ENCODE data around the gene DCXR. TPM values are rescaled to one million over a fixed set of nuclear protein-coding genes. Genes with fewer than 3 reads are reported as not detected.
A peak's percentile ranks its signal among the peaks of the same experiment; 100 is the strongest.

DCXR gene
- total RNA-seq, 2 experiments from 2014 or later, result 103 to 119 TPM

DNA sequence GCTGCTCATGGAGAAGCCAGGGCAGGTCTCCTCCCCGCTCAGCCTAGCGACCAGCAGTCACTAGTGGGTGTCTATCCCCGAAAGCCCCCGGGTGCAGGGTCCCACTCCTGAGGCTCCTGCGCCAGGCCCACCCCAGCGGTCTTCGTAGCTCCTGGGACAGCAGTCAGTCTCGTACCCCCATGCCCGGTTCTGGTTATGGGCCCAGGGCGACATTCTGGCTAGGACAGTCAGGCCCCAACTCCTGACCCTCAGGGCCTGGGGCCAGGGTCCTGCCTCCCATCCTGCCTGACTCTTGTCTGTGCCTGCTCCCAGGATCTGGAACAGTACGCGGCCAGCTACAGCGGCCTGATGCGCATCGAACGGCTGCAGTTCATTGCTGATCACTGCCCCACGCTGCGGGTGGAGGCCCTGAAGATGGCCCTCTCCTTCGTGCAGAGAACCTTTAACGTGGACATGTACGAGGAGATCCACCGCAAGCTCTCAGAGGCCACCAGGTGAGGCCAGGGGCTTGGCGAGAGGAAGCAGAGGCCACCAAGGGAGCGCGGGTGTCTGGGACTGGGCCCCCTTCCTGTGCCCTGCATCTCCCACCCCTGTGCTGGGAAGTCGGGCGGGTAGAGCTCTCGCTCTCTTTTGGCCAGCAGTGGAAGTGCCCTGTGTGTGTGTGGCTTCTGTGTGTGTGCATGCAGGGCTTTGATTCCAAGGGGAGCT lies 16.2 kb upstream of the DCXR start:
- H3K9me3 Mint-ChIP-seq, result no peaks in the 10 kb centered on the region
- Histone ChIP-seq H3K4me3 (ENCODE audit: low read length) (no peak overlapping the region), H3K9me3 (ENCODE audit: control insufficient read depth in 1 of 2, insufficient read depth in 1 of 2, low read length in 2 of 2) (no peaks in the 10 kb centered on the region), H3K36me3 (ENCODE audit: insufficient read depth, low read length) (peaks cover 48% of the 10 kb centered on the region), H3K4me1 (ENCODE audit: insufficient read depth, low read length) (peaks cover 41% of the 10 kb centered on the region), H3K27ac (ENCODE audit: low read depth in 1 of 2, low read length in 2 of 2) (no peak overlapping the region), H3K27me3 (ENCODE audit: control insufficient read depth in 1 of 2, insufficient read depth in 2 of 2, low read length in 2 of 2) (no peaks in the 10 kb centered on the region)
- ChIA-PET POLR2A (interaction anchor here (1.0 to 4.1 kb wide), 2 partner anchors 11 to 67 kb away, joined by 3 to 16 read pairs; partner anchors contain the start of gene DUS1L), CTCF (no interaction called here)
- no peaks in the 10 kb centered on the region for H3K27me3 Mint-ChIP-seq
- no peak for TF ChIP-seq CTCF (IDR thresholded peaks at IDR 0.05)
- H3K27ac Mint-ChIP-seq, result peak overlapping the region; percentile 39
- ATAC-seq (ENCODE audit: poor library complexity) (no peak), DNase-seq (peak in 1 of 14 experiments; percentile 2)
- intact Hi-C loops (cut with DNase I, micrococcal nuclease), result loop anchor here in 1 of 2 experiments (5.0 kb wide), 1 partner anchor 44 kb away; the partner anchor contains the start of gene FASN
- H3K36me3 Mint-ChIP-seq (ENCODE audit: low read depth), result peaks cover 17% of the 10 kb centered on the region
- H3K4me1 Mint-ChIP-seq (ENCODE audit: low read depth), result peaks cover 8% of the 10 kb centered on the region
- peak overlapping the region; percentile 80 for H3K4me3 Mint-ChIP-seq

- intact Hi-C loops (cut with DNase I, micrococcal nuclease), result loop anchor here in 1 of 2 experiments (5.0 kb wide), 1 partner anchor 44 kb away; the partner anchor contains the start of gene FASN
- ATAC-seq (ENCODE audit: poor library complexity) (no peak), DNase-seq (no peak)
- no peak for TF ChIP-seq CTCF (IDR thresholded peaks at IDR 0.05)
- peaks cover 15% of the 10 kb centered on the region for H3K36me3 Mint-ChIP-seq (ENCODE audit: low read depth)
- no peaks in the 10 kb centered on the region for H3K9me3 ChIP-seq (ENCODE audit: control insufficient read depth in 1 of 2, insufficient read depth in 1 of 2, low read length in 2 of 2)
- H3K4me1 ChIP-seq (ENCODE audit: insufficient read depth, low read length), result peaks cover 41% of the 10 kb centered on the region
- peaks cover 43% of the 10 kb centered on the region for H3K36me3 ChIP-seq (ENCODE audit: insufficient read depth, low read length)
- no peaks in the 10 kb centered on the region for H3K27me3 Mint-ChIP-seq
- no peaks in the 10 kb centered on the region for H3K9me3 Mint-ChIP-seq
- H3K27me3 ChIP-seq (ENCODE audit: control insufficient read depth in 1 of 2, insufficient read depth in 2 of 2, low read length in 2 of 2), result no peaks in the 10 kb centered on the region
- H3K27ac ChIP-seq (ENCODE audit: low read depth in 1 of 2, low read length in 2 of 2), result no peak overlapping the region
- H3K4me3 Mint-ChIP-seq, result peak overlapping the region; percentile 80
- H3K4me1 Mint-ChIP-seq (ENCODE audit: low read depth), result peaks cover 8% of the 10 kb centered on the region
- peak overlapping the region; percentile 39 for H3K27ac Mint-ChIP-seq
- POLR2A ChIA-PET, result interaction anchor here (1.0 to 4.1 kb wide), 2 partner anchors 11 to 68 kb away, joined by 3 to 16 read pairs; partner anchors contain the start of gene DUS1L
- CTCF ChIA-PET, result no interaction called here
- no peak overlapping the region for H3K4me3 ChIP-seq (ENCODE audit: low read length)
These were observed 15.6 kb upstream of the DCXR start for GRCh38 chr17:82053130-82053529.

DNA sequence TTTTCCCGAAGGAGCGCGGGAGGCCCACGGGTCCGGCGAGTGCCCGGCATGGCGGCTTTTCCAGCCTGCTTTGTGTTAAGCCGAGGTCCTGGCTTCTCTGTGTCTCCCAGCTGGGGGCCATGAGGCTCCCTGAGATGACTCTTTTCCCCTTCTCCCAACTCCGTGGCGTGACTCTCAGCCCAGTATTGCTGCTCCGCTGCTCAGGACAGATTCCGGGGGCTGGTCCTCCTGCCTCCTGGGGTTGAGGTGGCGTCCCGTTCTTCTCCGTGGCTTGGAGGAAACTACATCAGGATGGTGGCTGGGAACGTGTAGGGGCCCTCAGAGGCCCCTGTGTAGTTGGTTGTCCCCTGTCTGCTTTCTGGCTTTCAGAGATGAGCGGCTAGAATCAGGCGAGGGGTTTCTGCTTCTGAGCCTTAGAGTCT lies 15.2 kb upstream of the DCXR start:
- no peaks in the 10 kb centered on the region for H3K9me3 Mint-ChIP-seq

More for the DNA sequence above, 15.2 kb upstream of the DCXR start:
- Mint-ChIP-seq H3K4me1 (ENCODE audit: low read depth) (peaks cover 10% of the 10 kb centered on the region), H3K4me3 (peak overlapping the region; percentile 80), H3K27me3 (no peaks in the 10 kb centered on the region), H3K27ac (peak overlapping the region; percentile 39), H3K36me3 (ENCODE audit: low read depth) (peaks cover 13% of the 10 kb centered on the region)
- Histone ChIP-seq H3K4me3 (ENCODE audit: low read length) (peak overlapping the region; percentile 75), H3K27ac (ENCODE audit: low read depth in 1 of 2, low read length in 2 of 2) (no peak overlapping the region), H3K27me3 (ENCODE audit: control insufficient read depth in 1 of 2, insufficient read depth in 2 of 2, low read length in 2 of 2) (no peaks in the 10 kb centered on the region), H3K9me3 (ENCODE audit: control insufficient read depth in 1 of 2, insufficient read depth in 1 of 2, low read length in 2 of 2) (no peaks in the 10 kb centered on the region), H3K4me1 (ENCODE audit: insufficient read depth, low read length) (peaks cover 41% of the 10 kb centered on the region), H3K36me3 (ENCODE audit: insufficient read depth, low read length) (peaks cover 38% of the 10 kb centered on the region)
- no peak for DNase-seq
- ChIA-PET CTCF (interaction anchor here (1.0 to 1.1 kb wide), 2 partner anchors 15 to 22 kb away, joined by 3 to 5 read pairs; partner anchors contain the start of gene DCXR), POLR2A (interaction anchor here (1.0 to 4.1 kb wide), 4 partner anchors 12 to 74 kb away, joined by 3 to 16 read pairs (median 6); partner anchors contain the start of genes DCXR and DUS1L)
- intact Hi-C loops (cut with DNase I, micrococcal nuclease), result loop anchor here in 1 of 2 experiments (5.0 kb wide), 1 partner anchor 45 kb away; the partner anchor contains the start of gene FASN
- TF ChIP-seq CTCF (IDR thresholded peaks at IDR 0.05), result no peak
- no peak for ATAC-seq (ENCODE audit: poor library complexity)
